ENCODE results near the gene UBA6. TPM values are rescaled to one million over a fixed set of nuclear protein-coding genes. Genes with fewer than 3 reads are reported as not detected.

Gene UBA6
- total and polyA plus RNA-seq, 7 donors, result 3.3 to 37.9 (median 14.3) TPM

GRCh38 chr4:67570537-67570936 is 130.4 kb downstream of the UBA6 start:
- Histone ChIP-seq H3K9me3 (no peaks in the 10 kb centered on the region), H3K36me3 (ENCODE audit: insufficient read depth in 1 of 2, low read depth in 1 of 2) (no peaks in the 10 kb centered on the region), H3K27ac (no peak overlapping the region), H3K4me3 (no peak overlapping the region), H3K4me1 (no peaks in the 10 kb centered on the region), H3K27me3 (ENCODE audit: insufficient read depth in 3 of 3, low read length in 2 of 3) (no peaks in the 10 kb centered on the region)
- DNase-seq (no peak), ATAC-seq (no peak)
- WGBS, 3 donors, result 98 to 100% (median 100%) methylated on average over 1 of the region's 1 CpG
- intact Hi-C loops (cut with DNase I), result no loop called here
- TF ChIP-seq, protein P1, sequence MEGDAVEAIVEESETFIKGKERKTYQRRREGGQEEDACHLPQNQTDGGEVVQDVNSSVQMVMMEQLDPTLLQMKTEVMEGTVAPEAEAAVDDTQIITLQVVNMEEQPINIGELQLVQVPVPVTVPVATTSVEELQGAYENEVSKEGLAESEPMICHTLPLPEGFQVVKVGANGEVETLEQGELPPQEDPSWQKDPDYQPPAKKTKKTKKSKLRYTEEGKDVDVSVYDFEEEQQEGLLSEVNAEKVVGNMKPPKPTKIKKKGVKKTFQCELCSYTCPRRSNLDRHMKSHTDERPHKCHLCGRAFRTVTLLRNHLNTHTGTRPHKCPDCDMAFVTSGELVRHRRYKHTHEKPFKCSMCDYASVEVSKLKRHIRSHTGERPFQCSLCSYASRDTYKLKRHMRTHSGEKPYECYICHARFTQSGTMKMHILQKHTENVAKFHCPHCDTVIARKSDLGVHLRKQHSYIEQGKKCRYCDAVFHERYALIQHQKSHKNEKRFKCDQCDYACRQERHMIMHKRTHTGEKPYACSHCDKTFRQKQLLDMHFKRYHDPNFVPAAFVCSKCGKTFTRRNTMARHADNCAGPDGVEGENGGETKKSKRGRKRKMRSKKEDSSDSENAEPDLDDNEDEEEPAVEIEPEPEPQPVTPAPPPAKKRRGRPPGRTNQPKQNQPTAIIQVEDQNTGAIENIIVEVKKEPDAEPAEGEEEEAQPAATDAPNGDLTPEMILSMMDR (IDR thresholded peaks at IDR 0.05), result no peak

DNA sequence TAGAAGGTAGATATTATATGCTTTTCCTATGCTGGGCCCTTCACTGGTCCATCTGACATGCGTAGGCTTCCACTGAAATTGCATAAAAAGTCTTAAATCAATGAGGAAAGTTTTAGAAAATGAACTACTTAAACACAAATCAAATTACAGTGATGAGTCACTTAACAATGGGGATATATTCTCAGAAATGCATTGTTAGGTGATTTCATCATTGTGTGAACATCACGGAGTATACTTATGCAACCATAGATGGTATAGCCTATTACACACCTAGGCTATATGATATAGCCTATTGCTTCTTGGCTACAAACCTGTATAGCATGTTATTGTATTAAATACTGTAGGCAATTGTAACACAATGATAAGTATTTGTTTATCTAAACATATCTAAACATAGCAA is 132.1 kb downstream of the UBA6 start:
- intact Hi-C loops (cut with DNase I), result no loop called here
- WGBS, 3 donors, result 92 to 94% (median 93%) methylated on average over 2 of the region's 2 CpGs
- Histone ChIP-seq H3K4me3 (no peak overlapping the region), H3K27ac (no peak overlapping the region), H3K9me3 (no peaks in the 10 kb centered on the region), H3K36me3 (ENCODE audit: insufficient read depth in 1 of 2, low read depth in 1 of 2) (no peaks in the 10 kb centered on the region), H3K4me1 (no peaks in the 10 kb centered on the region), H3K27me3 (ENCODE audit: insufficient read depth in 3 of 3, low read length in 2 of 3) (no peaks in the 10 kb centered on the region)
- ATAC-seq (no peak), DNase-seq (no peak)
- TF ChIP-seq, protein P1 (IDR thresholded peaks at IDR 0.05), result no peak

DNA sequence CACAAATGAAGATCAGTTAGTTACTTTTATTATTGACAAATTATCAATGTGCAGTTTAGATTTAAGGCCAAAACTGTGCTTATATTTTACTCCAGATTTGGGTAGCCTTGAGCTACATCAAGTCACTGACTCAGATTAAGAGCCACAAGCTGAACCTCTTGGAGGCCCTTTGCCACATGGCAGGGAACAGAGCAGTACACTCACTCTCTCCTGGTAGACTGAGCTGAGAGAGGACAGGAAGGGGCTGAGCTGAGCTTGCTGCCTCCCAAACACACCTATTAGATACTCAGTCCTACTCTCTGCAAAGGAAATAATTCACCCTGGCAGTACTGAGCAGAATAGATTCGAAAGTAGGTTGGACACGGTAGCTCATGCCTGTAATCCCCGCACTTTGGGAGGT is 134.6 kb downstream of the UBA6 start:
- Histone ChIP-seq H3K4me1 (no peaks in the 10 kb centered on the region), H3K27ac (no peak overlapping the region), H3K27me3 (ENCODE audit: insufficient read depth in 3 of 3, low read length in 2 of 3) (no peaks in the 10 kb centered on the region), H3K9me3 (no peaks in the 10 kb centered on the region), H3K36me3 (ENCODE audit: insufficient read depth in 1 of 2, low read depth in 1 of 2) (no peaks in the 10 kb centered on the region), H3K4me3 (no peak overlapping the region)
- DNase-seq, result no peak
- ATAC-seq, result no peak
- TF ChIP-seq, protein P1 (IDR thresholded peaks at IDR 0.05), result no peak
- intact Hi-C loops (cut with DNase I), result no loop called here
- WGBS, 3 donors, result 79 to 89% (median 79%) methylated on average over 3 of the region's 3 CpGs

DNA sequence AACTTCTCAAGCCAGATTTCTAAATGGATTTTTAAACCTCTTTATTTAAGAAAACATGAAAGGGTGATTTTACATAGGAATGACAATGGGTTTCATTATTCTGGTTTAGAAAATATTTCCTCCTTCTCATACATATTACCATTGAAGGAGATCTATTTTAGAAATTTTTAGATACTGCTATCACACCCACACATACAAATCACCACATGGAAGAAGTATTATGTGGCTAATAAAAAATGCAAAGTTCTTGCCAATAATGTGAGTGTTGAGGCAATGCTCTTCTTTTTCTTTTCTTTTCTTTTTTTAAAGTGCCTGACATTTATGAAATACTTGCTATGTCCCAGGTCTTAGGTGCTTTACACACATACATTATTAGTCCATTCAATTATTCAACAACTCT is 135.7 kb downstream of the UBA6 start:
- no peak overlapping the region for H3K27ac ChIP-seq
- H3K9me3 ChIP-seq, result no peaks in the 10 kb centered on the region
- H3K4me1 ChIP-seq, result no peaks in the 10 kb centered on the region
- intact Hi-C loops (cut with DNase I), result no loop called here
- no peaks in the 10 kb centered on the region for H3K27me3 ChIP-seq (ENCODE audit: insufficient read depth in 3 of 3, low read length in 2 of 3)
- TF ChIP-seq, protein P1 (IDR thresholded peaks at IDR 0.05), result no peak
- ATAC-seq (no peak), DNase-seq (no peak)
- no peak overlapping the region for H3K4me3 ChIP-seq
- H3K36me3 ChIP-seq (ENCODE audit: insufficient read depth in 1 of 2, low read depth in 1 of 2), result no peaks in the 10 kb centered on the region

Other genes starting within 250 kb of the UBA6 start
- 1 to 10 TPM; 3.5 to 5.6 (median 4.5) TPM for gene CENPC, start 155.7 kb downstream of the UBA6 start, total RNA-seq
- gene CENPC, start 155.7 kb downstream of the UBA6 start, polyA plus RNA-seq, result 1 to 10 TPM; 1.5 to 3.2 (median 2.1) TPM
- under 1 TPM in 1 of 4 donors, not detected in 3; 0.23 TPM for gene STAP1, start 142.4 kb downstream of the UBA6 start, total RNA-seq
- under 1 TPM in 1 of 3 donors, not detected in 2; 0.04 TPM for gene STAP1, start 142.4 kb downstream of the UBA6 start, polyA plus RNA-seq
- not detected for gene GNRHR, start 53.2 kb upstream of the UBA6 start, total RNA-seq
- gene GNRHR, start 53.2 kb upstream of the UBA6 start, polyA plus RNA-seq, result not detected
- gene TMPRSS11D, start 182.8 kb upstream of the UBA6 start, total RNA-seq, result not detected
- gene TMPRSS11D, start 182.8 kb upstream of the UBA6 start, polyA plus RNA-seq, result under 1 TPM in 1 of 3 donors, not detected in 2; 0.10 TPM